Measurements from ENCODE around the gene ARPC1A.
A peak's percentile ranks its signal among the peaks of the same experiment; 100 is the strongest.
"Not testable (repeated sequence)": the region's sequence is repeated elsewhere in the genome, so short reads cannot be mapped to it uniquely, and the experiment has no call there.

Gene ARPC1A

GRCh38 chr7:99322659-99323058, 3.0 kb upstream of the ARPC1A start:
- not testable (repeated sequence) for DNase-seq (ENCODE audit: low spot score)

DNA sequence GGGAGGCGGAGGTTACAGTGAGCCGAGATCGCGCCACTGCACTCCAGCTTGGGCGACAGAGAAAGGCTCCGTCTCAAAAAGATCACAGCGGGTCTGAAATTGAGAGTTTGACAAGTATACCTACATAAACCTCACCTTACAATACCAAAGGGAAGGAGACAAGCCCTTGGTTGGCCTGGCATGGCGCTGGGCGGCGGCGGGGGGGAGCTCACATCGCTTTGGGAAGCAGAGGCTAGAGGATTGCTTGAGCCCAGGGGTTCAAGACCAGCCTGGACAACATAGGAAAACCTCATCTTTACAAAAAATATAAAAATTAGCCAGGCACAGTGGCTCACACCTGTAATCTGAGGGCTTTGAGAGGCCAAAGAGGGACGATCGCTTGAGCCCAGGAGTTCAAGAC, 1.1 kb upstream of the ARPC1A start:
- no peak for DNase-seq (ENCODE audit: low spot score)

GRCh38 chr7:99325001-99325493, 651 bp upstream of the ARPC1A start:
- DNase-seq (ENCODE audit: low spot score), result no peak

DNA sequence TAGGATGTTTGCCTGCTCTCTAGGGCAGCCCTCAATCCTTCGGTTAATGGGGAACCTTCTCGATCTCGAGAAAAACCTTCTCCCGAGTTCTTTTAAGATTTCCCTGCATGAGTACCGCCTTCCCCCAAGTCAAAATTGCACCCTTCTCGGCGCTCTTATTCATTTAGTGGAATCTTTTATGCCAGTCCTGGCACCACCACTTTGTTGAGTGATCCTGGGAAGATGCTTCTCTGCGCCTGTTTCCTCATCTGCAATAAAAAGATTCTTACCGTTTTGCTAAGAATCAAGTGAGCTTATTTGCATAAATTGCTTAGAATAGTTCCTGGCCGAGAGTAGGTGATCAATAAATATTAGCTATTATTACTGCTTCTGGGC, 697 bp downstream of the ARPC1A start:
- DNase-seq (ENCODE audit: low spot score), result no peak

DNA sequence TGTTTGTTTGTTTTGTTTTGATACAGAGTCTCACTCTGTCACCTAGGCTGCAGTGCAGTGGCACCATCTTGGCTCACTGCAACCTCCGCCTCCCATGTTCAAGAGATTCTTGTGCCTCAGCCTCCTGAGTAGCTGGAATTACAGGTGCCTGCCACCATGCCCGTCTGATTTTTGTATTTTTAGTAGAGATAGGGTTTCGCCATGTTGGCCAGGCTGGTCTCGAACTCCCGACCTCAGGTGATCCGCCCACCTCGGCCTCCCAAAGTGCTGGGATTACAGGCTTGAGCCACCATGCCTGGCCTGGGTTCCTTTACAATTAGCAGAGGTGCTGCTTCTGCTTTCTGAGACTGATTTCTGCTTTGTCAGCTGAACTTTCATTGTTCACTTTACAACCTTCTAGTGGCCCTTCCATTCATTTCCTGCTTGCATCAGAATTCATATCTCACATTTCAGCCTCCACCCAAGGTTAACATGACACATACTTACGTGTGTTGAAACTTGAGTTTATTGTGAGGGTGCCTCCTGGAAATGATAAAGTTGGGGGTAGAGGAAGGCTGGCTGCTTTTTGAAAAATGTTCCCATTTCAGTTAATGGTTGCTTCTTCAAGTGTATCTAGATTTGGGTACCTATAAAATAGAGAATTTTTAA, 4.7 kb downstream of the ARPC1A start:
- DNase-seq (ENCODE audit: low spot score), result peak; percentile 64

DNA sequence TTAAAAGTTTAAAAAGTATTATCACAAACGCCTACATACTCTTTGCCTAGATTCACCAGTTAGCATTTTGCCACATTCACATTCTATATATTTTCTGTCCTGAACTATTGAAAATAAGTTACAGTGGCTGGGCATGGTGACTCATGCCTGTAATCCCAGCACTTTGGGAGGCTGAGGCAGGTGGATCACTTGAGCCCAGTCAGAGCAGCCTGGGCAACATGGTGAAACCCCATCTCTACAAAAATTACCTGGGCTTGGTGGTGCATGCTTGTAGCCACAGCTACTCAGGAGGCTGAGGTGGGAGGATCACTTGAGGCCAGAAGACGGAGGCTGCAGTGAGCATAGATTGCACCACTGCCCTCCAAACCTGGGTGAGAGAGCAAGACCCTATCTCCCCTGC, 5.3 kb downstream of the ARPC1A start:
- DNase-seq (ENCODE audit: low spot score), result no peak

DNA sequence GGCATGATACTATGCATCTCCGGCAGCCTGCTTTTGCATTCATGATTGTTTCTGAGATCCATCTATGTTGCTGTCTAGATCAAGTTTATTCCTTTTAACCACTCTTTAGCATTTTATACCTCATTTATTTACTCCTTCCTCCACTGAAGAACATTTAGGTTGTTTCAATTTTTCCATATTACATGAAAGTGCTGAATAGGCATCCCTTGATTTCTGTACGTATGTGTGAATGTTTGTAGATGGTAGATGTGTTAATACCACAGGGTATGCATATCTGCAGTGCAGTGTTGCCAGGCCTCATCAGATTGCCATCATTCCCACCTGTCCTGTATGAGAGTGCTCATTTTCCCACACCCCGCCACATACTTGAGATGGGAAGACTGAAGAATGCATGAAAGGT, 13.9 kb downstream of the ARPC1A start:
- DNase-seq (ENCODE audit: low spot score), result no peak

GRCh38 chr7:99340659-99341058, 15.0 kb downstream of the ARPC1A start:
- DNase-seq (ENCODE audit: low spot score), result no peak

DNA sequence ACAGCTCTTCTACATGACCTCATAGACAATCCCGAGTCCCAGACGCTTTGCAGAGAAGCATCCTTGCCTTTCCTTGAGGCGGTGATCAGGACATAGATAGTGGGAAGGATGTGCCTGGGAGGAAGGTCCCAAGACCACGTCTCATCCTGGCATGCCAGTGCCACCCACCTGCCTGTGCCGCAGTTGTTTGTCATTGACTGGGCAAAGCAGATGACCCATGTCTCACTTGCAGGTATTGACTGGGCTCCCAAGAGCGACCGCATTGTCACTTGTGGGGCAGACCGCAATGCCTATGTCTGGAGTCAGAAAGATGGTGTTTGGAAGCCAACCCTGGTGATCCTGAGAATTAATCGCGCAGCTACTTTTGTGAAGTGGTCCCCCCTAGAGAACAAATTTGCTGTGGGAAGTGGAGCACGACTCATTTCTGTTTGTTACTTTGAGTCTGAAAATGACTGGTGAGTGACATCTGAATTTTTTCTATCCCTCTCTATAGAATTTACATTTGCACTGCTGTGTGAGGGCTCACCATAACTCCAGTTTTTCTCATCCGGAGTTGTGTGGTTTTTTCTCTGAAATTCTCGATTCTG, 18.5 kb downstream of the ARPC1A start:
- DNase-seq (ENCODE audit: low spot score), result no peak

- DNase-seq (ENCODE audit: low spot score), result not testable (repeated sequence)
Measured at GRCh38 chr7:99350641-99351040, 24.9 kb downstream of the ARPC1A start.

DNA sequence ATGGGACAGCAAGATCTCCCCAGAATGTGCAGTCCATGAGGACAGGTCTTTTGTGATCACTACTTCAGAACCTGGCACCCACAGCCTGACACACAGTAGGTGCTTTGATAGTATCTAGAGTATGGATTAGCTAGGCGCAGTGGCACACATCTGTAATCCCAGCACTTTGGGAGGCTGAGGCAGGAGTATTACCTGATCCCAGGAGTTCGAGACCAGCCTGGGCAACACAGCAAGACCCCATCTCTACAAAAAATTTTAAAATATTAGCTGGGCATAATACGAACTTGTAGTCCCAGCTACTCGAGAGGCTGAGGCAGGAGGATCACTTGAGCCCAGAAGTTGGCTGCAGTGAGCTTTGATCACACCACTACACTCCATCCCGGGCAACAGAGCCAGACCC, 26.5 kb downstream of the ARPC1A start:
- DNase-seq (ENCODE audit: low spot score), result no peak

DNA sequence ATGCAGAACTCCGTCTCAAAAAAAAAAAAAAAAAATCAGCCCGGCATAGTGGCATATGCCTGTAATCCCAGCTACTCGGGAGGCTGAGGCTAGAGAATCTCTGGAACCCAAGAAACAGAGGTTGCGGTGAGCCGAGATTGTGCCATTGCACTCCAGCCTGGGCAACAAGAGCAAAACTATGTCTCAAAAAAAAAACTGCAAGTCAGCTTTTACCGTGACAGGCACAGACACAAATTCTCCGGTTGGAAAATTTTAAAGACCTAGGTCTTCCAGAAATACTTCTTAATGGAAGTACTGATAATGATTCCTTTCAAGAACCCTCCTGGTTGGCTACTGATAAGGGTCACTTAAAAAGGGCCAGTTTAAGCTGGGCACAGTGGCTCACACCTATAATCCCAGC, 29.4 kb downstream of the ARPC1A start:
- no peak for DNase-seq (ENCODE audit: low spot score)

GRCh38 chr7:99357701-99358490, 32.2 kb downstream of the ARPC1A start:
- DNase-seq (ENCODE audit: low spot score), result no peak

- DNase-seq (ENCODE audit: low spot score), result not testable (repeated sequence)
Measured at GRCh38 chr7:99358521-99358920, 32.8 kb downstream of the ARPC1A start.

DNA sequence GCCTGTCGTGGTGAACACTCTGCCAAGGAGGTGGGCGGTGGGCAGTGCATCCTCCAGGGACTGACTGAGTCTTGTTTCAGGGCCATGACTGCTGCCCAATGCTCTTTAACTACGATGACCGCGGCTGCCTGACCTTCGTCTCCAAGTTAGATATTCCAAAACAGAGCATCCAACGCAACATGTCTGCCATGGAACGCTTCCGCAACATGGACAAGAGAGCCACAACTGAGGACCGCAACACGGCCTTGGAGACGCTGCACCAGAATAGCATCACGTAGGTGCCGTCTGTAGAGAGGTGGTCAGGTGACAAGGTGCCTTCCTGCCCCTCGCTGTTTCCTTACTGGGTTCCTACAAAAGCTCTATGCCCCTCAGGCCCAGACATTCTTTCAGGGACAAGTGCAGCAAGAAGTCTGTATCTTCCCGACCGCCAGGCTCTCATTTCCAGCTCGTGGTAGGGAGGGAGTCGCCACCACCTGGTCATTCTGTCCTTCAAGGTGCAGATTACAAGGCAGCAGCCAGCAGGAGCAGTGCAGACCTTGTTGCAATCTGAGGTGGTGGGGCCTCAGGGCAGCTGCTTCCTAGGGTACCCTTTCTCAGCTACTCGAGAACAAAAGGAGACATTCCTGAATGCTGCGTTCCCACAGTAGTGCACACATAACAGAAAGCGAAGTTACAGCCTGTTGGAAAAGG, 33.9 kb downstream of the ARPC1A start:
- DNase-seq (ENCODE audit: low spot score), result no peak

DNA sequence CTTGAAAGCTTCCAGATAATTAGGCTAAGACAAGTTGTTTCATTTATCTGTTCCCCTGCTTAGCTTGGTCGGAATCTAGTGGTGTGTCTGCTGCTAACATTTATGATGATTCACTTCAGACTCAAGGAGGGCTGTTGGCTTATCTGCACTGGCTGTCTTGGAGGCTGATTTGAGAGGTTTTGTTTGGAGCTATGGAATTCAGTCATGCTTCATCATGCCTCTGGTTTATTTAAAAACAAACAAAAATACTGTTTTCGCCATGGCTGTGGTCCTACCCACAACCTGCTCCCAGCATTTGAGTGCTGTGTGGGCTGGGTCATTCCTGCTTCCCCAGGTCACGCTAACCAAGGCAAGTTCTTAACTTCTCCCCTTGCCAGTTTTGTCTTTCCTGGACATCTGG, 37.1 kb downstream of the ARPC1A start:
- no peak for DNase-seq (ENCODE audit: low spot score)

DNA sequence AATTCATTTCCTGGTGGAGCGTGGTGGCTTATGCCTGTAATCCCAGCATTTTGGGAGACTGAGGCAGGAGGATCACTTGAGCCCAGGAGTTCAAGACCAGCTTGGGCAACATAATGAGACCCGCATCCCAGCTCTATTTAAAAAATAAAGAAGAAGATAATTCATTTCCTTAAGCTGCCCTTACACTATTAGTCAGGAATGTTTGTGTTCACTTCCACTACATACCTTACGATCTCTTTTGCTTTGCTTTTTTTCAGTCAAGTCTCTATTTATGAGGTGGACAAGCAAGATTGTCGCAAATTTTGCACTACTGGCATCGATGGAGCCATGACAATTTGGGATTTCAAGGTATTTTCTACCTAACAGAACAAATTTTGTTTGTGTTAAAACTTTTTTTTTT, 37.6 kb downstream of the ARPC1A start:
- no peak for DNase-seq (ENCODE audit: low spot score)

- peak; percentile 58 for DNase-seq (ENCODE audit: low spot score)
Measured at GRCh38 chr7:99365318-99366141, 39.8 kb downstream of the ARPC1A start.

DNA sequence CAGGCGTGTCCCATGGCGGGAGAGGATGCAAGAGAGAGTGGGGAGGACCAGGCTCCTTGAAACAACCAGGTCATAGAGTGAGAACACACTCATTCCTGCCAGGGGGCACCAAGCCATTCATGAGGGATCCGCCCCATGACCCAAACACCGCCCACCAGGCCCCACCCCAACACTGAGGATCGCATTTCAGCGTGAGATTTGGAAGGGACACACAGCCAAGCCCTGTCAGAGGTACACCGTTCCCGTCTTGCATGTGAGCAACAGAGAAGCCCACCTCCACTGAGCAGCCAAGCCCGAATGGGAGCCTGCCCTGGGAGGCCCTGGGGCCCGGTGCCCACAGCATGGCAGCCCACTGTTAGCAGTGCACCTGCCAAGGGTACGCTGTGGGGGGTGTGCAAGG, 40.9 kb downstream of the ARPC1A start:
- no peak for DNase-seq (ENCODE audit: low spot score)

GRCh38 chr7:99368750-99369389, 43.2 kb downstream of the ARPC1A start:
- no peak for DNase-seq (ENCODE audit: low spot score)

GRCh38 chr7:99369767-99370391, 44.2 kb downstream of the ARPC1A start:
- no peak for DNase-seq (ENCODE audit: low spot score)
